ENCODE measurements around the gene RBPJ. TPM values are rescaled to one million over a fixed set of nuclear protein-coding genes. Genes with fewer than 3 reads are reported as not detected.

RBPJ gene
- polyA plus RNA-seq, 1 of the 3 experiments (the other 2 are of a cell fraction): 13.8 TPM

DNA sequence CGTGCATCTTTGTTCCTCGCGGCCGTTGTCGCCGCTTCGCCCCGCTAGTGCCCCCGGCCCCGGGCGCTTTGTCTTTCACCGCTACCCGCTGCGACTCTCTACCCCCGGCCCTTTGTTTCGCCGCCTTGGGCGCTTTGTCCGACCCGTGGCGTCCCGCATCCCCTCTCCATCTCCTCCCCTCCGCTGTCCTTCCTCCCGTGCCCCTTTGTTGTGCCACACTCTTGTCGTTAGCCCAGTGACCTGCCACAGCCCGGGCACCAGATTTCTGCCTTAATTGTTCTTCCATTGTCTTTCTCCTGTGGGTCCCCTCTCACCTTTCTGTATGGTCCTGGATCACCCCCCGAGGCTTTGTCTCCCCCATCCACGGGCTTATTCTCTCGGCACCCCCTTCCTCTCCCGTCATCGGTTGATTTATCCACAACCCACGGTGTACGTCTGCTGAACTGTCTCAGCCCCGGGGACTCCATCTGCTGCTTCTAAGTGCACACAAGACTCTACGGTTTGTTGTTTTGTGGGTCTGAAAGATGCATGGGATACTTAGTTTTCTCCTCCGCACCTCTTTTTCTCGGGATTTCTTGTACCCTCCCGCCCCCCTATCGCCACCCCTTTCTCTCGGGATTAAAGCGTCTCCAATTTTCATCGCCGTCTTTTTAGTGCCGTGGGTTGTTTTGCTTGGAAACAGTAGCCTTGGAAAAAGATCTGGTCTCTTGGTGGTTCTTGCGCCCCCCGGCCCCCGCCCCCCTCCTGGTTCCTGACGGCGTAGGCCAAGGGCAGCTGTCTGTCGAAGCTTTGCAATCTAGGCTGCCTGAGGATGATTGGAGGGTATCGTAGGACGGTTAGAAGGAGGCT, 783 bp downstream of the RBPJ start:
- ChIA-PET CTCF (interaction anchor here (1.0 to 2.5 kb wide), 2 partner anchors 8 to 89 kb away, joined by 4 to 9 read pairs; no protein-coding TSS in a partner anchor), POLR2A (no interaction called here)
- H3K79me2 ChIP-seq (ENCODE audit: insufficient read depth): peaks cover 52% of the 10 kb centered on the region
- peak overlapping the region; percentile 96 for H3K4me2 ChIP-seq
- WGBS (ENCODE audit: low lambda C conversion rate): 3% methylated on average over 49 of the region's 52 CpGs
- H3K27ac ChIP-seq (ENCODE audit: low read depth in 2 of 2, low read length in 1 of 2): peak overlapping the region; percentile 60 to 98; a peak in 3 of 4 replicates
- H3K36me3 ChIP-seq (replicated peaks in 1 of 2; ENCODE audit: control insufficient read depth in 1 of 2, insufficient read depth in 2 of 2, low read length in 1 of 2): no peaks in the 10 kb centered on the region
- peak overlapping the region; percentile 70 to 93 for H3K4me3 ChIP-seq (ENCODE audit: low read depth in 2 of 2, low read length in 1 of 2)
- peak overlapping the region; percentile 83 for H3K9ac ChIP-seq
- peak; percentile 38 for DNase-seq
- no peaks in the 10 kb centered on the region for H3K9me2 ChIP-seq
- H3K27me3 ChIP-seq (ENCODE audit: insufficient read depth): no peaks in the 10 kb centered on the region
- TF ChIP-seq JUND (IDR thresholded peaks at IDR 0.05): no peak
- no peak for TF ChIP-seq TAF1 (IDR thresholded peaks at IDR 0.05; ENCODE audit: borderline replicate concordance, low read depth, low read length)
- TF ChIP-seq, protein P1, sequence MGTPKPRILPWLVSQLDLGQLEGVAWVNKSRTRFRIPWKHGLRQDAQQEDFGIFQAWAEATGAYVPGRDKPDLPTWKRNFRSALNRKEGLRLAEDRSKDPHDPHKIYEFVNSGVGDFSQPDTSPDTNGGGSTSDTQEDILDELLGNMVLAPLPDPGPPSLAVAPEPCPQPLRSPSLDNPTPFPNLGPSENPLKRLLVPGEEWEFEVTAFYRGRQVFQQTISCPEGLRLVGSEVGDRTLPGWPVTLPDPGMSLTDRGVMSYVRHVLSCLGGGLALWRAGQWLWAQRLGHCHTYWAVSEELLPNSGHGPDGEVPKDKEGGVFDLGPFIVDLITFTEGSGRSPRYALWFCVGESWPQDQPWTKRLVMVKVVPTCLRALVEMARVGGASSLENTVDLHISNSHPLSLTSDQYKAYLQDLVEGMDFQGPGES (IDR thresholded peaks at IDR 0.05; ENCODE audit: low read depth, low read length): no peak
- TF ChIP-seq EZH2phosphoT487 (IDR thresholded peaks at IDR 0.05; ENCODE audit: borderline replicate concordance, low read depth): no peak
- TF ChIP-seq, protein P2, sequence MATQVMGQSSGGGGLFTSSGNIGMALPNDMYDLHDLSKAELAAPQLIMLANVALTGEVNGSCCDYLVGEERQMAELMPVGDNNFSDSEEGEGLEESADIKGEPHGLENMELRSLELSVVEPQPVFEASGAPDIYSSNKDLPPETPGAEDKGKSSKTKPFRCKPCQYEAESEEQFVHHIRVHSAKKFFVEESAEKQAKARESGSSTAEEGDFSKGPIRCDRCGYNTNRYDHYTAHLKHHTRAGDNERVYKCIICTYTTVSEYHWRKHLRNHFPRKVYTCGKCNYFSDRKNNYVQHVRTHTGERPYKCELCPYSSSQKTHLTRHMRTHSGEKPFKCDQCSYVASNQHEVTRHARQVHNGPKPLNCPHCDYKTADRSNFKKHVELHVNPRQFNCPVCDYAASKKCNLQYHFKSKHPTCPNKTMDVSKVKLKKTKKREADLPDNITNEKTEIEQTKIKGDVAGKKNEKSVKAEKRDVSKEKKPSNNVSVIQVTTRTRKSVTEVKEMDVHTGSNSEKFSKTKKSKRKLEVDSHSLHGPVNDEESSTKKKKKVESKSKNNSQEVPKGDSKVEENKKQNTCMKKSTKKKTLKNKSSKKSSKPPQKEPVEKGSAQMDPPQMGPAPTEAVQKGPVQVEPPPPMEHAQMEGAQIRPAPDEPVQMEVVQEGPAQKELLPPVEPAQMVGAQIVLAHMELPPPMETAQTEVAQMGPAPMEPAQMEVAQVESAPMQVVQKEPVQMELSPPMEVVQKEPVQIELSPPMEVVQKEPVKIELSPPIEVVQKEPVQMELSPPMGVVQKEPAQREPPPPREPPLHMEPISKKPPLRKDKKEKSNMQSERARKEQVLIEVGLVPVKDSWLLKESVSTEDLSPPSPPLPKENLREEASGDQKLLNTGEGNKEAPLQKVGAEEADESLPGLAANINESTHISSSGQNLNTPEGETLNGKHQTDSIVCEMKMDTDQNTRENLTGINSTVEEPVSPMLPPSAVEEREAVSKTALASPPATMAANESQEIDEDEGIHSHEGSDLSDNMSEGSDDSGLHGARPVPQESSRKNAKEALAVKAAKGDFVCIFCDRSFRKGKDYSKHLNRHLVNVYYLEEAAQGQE (IDR thresholded peaks at IDR 0.05; ENCODE audit: low read depth, low read length): no peak
- TF ChIP-seq, protein P3, sequence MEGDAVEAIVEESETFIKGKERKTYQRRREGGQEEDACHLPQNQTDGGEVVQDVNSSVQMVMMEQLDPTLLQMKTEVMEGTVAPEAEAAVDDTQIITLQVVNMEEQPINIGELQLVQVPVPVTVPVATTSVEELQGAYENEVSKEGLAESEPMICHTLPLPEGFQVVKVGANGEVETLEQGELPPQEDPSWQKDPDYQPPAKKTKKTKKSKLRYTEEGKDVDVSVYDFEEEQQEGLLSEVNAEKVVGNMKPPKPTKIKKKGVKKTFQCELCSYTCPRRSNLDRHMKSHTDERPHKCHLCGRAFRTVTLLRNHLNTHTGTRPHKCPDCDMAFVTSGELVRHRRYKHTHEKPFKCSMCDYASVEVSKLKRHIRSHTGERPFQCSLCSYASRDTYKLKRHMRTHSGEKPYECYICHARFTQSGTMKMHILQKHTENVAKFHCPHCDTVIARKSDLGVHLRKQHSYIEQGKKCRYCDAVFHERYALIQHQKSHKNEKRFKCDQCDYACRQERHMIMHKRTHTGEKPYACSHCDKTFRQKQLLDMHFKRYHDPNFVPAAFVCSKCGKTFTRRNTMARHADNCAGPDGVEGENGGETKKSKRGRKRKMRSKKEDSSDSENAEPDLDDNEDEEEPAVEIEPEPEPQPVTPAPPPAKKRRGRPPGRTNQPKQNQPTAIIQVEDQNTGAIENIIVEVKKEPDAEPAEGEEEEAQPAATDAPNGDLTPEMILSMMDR (IDR thresholded peaks at IDR 0.05): no peak
- TF ChIP-seq CHD2 (IDR thresholded peaks at IDR 0.05; ENCODE audit: low read length, partially characterized antibody): peak; percentile 5
- peaks cover 32% of the 10 kb centered on the region for H4K20me1 ChIP-seq (ENCODE audit: insufficient read depth)
- peak overlapping the region; percentile 75 for H2AFZ ChIP-seq (ENCODE audit: low read depth)
- no peaks in the 10 kb centered on the region for H3K9me3 ChIP-seq
- peaks cover 34% of the 10 kb centered on the region for H3F3A ChIP-seq (replicated peaks; ENCODE audit: insufficient read depth)
- peaks cover 15 to 19% of the 10 kb centered on the region in 2 experiments for H3K4me1 ChIP-seq (ENCODE audit: control insufficient read depth in 1 of 2, insufficient read depth in 2 of 2, low read depth in 1 of 2, low read length in 1 of 2)
